Testis (tissue), 3 donors: ENCODE results near the gene ADRA2A. TPM values are rescaled to one million over a fixed set of nuclear protein-coding genes. Genes with fewer than 3 reads are reported as not detected.

Experiments used
- DNase-seq: peaks from one replicate; pipeline ENCODE4 v3.0.0-alpha.2; 2019
- H3K27ac ChIP-seq, 2 donors: fragments of 200-600 bp; sonication (generic); one replicate each; pipeline ENCODE4 v1.5.1; 2019
- H3K27me3 ChIP-seq: fragments of 200-600 bp; sonication (generic); one replicate; pipeline ENCODE4 v1.5.1; 2019
- H3K36me3 ChIP-seq: fragments of 200-600 bp; sonication (generic); one replicate; pipeline ENCODE4 v1.5.1; 2017; ENCODE audit warnings: low read depth; ENCODE audit errors: missing control alignments
- H3K4me1 ChIP-seq: fragments of 200-600 bp; sonication (generic); one replicate; pipeline ENCODE4 v1.5.1; 2019
- H3K4me3 ChIP-seq, 2 donors: fragments of 200-600 bp; sonication (generic); one replicate each; pipeline ENCODE4 v1.5.1; 2017 to 2019
- H3K9me3 ChIP-seq: fragments of 200-600 bp; sonication (generic); one replicate; pipeline ENCODE4 v1.5.1; 2017
- POLR2A ChIP-seq: fragments of 450-650 bp; IDR thresholded peaks from one replicate; pipeline ENCODE4 v1.6.1; 2017; ENCODE audit warnings: antibody characterized with exemption, mild to moderate bottlenecking, moderate library complexity
- WGBS, 2 donors: methylation state at CpG; one replicate each; pipeline ENCODE4 v1.1.5; 2018; 5-methylcytosine and 5-hydroxymethylcytosine counted together
- intact Hi-C: fragments of 100-400 bp; cut with DNase I; formaldehyde crosslinking; loops from one replicate; pipeline ENCODE4 v1.15.1; 2023; ENCODE audit warnings: low total_unique reads
- polyA plus RNA-seq: library from polyadenylated mRNA; stranded (reverse); fragments of 350-450 nt; fragmentation: Illumina TruSeq; extraction: RNeasy Lipid Tissue Mini Kit (QIAGEN cat#74804); gene quantifications from one replicate; pipeline ENCODE4 v1.2.3, GENCODE V29; 2014; ENCODE audit warnings: low read depth, low replicate concordance; ENCODE audit not compliant: insufficient read depth
- total RNA-seq, 2 donors: library from RNA; depleted of rRNA; stranded (reverse); fragments of >200 nt; gene quantifications; one replicate each; pipeline ENCODE4 v1.2.3, GENCODE V29; 2016
- TF ChIP-seq, protein P1 (sequence below), 3 experiments: fragments of 450-650 bp in 2 of 3; fragments of 200-600 bp in 1 of 3; sonication (generic) in 1 of 3; IDR thresholded peaks; one replicate each; pipeline ENCODE4 v1.5.1; 2016 to 2019; ENCODE audit warnings: antibody characterized with exemption in 3 of 3, mild to moderate bottlenecking in 2 of 3, moderate library complexity in 1 of 3

The ADRA2A gene
- total and polyA plus RNA-seq, 3 donors from 2014 or later = 5.7 to 6.9 (median 6.5) TPM

- Histone ChIP-seq H3K4me1 (no peaks in the 10 kb centered on the region), H3K9me3 (no peaks in the 10 kb centered on the region), H3K27me3 (no peaks in the 10 kb centered on the region), H3K27ac (no peak overlapping the region), H3K36me3 (no peaks in the 10 kb centered on the region), H3K4me3 (no peak overlapping the region)
- TF ChIP-seq, protein P1, sequence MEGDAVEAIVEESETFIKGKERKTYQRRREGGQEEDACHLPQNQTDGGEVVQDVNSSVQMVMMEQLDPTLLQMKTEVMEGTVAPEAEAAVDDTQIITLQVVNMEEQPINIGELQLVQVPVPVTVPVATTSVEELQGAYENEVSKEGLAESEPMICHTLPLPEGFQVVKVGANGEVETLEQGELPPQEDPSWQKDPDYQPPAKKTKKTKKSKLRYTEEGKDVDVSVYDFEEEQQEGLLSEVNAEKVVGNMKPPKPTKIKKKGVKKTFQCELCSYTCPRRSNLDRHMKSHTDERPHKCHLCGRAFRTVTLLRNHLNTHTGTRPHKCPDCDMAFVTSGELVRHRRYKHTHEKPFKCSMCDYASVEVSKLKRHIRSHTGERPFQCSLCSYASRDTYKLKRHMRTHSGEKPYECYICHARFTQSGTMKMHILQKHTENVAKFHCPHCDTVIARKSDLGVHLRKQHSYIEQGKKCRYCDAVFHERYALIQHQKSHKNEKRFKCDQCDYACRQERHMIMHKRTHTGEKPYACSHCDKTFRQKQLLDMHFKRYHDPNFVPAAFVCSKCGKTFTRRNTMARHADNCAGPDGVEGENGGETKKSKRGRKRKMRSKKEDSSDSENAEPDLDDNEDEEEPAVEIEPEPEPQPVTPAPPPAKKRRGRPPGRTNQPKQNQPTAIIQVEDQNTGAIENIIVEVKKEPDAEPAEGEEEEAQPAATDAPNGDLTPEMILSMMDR (IDR thresholded peaks at IDR 0.05) = no peak
- no peak for TF ChIP-seq POLR2A
- intact Hi-C loops = no loop called here
- DNase-seq = no peak
Observed at GRCh38 chr10:111037858-111038257, 39.0 kb upstream of the ADRA2A start.

GRCh38 chr10:111039522-111039921, 37.3 kb upstream of the ADRA2A start:
- H3K36me3 ChIP-seq = no peaks in the 10 kb centered on the region
- TF ChIP-seq POLR2A = no peak
- intact Hi-C loops = no loop called here
- no peaks in the 10 kb centered on the region for H3K27me3 ChIP-seq
- no peak overlapping the region for H3K4me3 ChIP-seq
- no peaks in the 10 kb centered on the region for H3K9me3 ChIP-seq
- H3K4me1 ChIP-seq = no peaks in the 10 kb centered on the region
- 74 to 85% methylated on average over 2 of the region's 2 CpGs for WGBS, 2 donors
- no peak overlapping the region for H3K27ac ChIP-seq
- no peak for DNase-seq

DNA sequence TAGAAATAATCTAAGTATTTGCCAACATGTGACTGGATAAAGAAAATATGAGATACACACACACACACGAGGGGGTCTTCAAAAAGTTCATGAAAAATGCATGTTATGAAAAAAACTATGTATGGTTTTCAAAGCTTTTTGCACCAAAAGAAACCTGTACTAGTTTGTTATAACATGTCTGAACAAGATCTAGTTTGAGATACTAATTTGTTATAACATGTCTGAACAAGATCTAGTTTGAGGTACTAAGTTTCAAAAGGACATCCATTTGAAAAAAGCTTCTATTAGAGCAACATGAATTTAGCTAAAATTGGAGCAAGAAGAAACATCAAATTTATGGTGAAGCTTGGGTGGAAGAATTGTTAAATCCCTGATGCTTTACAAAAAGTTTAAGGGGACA, 19.8 kb upstream of the ADRA2A start:
- WGBS, 2 donors = 79 to 83% methylated on average over 1 of the region's 1 CpG
- H3K36me3 ChIP-seq = no peaks in the 10 kb centered on the region
- TF ChIP-seq POLR2A = no peak
- TF ChIP-seq, protein P1 (IDR thresholded peaks at IDR 0.05) = no peak
- H3K27ac ChIP-seq = no peak overlapping the region
- H3K9me3 ChIP-seq = no peaks in the 10 kb centered on the region
- H3K4me1 ChIP-seq = no peaks in the 10 kb centered on the region
- DNase-seq = no peak
- no peaks in the 10 kb centered on the region for H3K27me3 ChIP-seq
- intact Hi-C loops = no loop called here
- no peak overlapping the region for H3K4me3 ChIP-seq

DNA sequence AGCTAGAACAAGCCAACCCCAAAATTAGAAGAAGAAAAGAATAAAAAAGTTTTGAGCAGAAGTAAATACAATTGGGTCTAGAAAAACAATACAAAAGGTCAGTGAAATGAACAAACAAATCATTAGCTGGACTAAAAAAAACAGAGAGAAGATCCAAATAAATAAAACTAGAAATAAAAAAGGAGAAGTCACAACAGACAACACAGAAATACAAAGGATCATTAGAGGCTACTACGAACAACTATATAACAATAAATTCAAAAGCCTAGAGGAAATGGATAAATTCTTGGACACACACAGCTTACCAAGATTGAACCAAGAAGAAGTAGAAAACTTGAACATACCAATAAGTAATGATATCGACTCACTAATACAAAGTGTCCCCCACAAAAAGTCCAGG, 13.4 kb upstream of the ADRA2A start:
- H3K27ac ChIP-seq = no peak overlapping the region
- no peak for DNase-seq
- no peaks in the 10 kb centered on the region for H3K4me1 ChIP-seq
- no peaks in the 10 kb centered on the region for H3K36me3 ChIP-seq
- H3K9me3 ChIP-seq = no peaks in the 10 kb centered on the region
- TF ChIP-seq POLR2A = no peak
- TF ChIP-seq, protein P1 (IDR thresholded peaks at IDR 0.05) = no peak
- WGBS, 2 donors = 86 to 100% methylated on average over 2 of the region's 2 CpGs
- intact Hi-C loops = no loop called here
- H3K27me3 ChIP-seq = no peaks in the 10 kb centered on the region
- H3K4me3 ChIP-seq = no peak overlapping the region

DNA sequence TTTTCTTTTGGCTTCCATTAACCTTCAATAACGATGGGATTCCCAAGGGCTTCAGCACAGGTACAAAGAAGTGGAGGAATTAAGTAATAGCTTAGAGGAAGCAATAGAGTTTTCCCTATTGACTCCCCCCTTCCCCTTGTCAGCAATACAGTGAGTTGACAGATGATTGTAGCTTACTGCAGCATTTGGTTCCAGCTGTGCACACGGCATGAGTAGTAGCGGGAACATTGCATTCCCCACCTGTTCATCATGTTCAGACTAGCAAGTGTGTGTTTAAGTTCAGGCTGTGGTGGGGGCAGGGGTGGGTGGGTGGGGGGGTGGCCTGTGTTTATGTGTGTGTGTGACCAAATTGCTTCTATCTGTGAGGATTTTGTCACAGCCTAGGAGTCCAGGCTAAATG, 4.6 kb upstream of the ADRA2A start:
- Histone ChIP-seq H3K36me3 (no peaks in the 10 kb centered on the region), H3K4me1 (no peaks in the 10 kb centered on the region), H3K27ac (no peak overlapping the region), H3K27me3 (no peaks in the 10 kb centered on the region), H3K4me3 (no peak overlapping the region), H3K9me3 (no peaks in the 10 kb centered on the region)
- intact Hi-C loops = no loop called here
- TF ChIP-seq, protein P1 (IDR thresholded peaks at IDR 0.05) = no peak
- TF ChIP-seq POLR2A = no peak
- DNase-seq = no peak
- 44 to 49% methylated on average over 3 of the region's 3 CpGs for WGBS, 2 donors
